Sciatic nerve (tissue), 2 donors: Measurements from ENCODE around the gene SLBP. TPM values are rescaled to one million over a fixed set of nuclear protein-coding genes. Genes with fewer than 3 reads are reported as not detected.
"Not testable (repeated sequence)": the region's sequence is repeated elsewhere in the genome, so short reads cannot be mapped to it uniquely, and the experiment has no call there.

Source experiments
- ATAC-seq: fragments of 200-7000 bp; cut with Tn5 transposase; one replicate; pipeline ENCODE4 v1.9.1; 2020; ENCODE audit warnings: mild to moderate bottlenecking, moderate library complexity
- DNase-seq: peaks from one replicate; pipeline ENCODE4 v3.0.0-alpha.2; 2020; ENCODE audit warnings: low spot score
- intact Hi-C: fragments of 100-400 bp; cut with DNase I; formaldehyde crosslinking; loops from one replicate; pipeline ENCODE4 v1.14.2; 2022
- total RNA-seq: library from RNA; stranded (reverse); fragmentation: NEBNext Ultra II Directional; extraction: Animal tissue kit (Norgen Biotek cat#: 25700); gene quantifications from one replicate; pipeline ENCODE4 v1.2.1, GENCODE V29; 2021
- donor health status: DM: no; HTN: no; CAD: no.
- donor health status: DM: no; HTN: no; CAD: no.

Gene SLBP
- total RNA-seq, 1 donor from 2014 or later, result 23.2 TPM

- DNase-seq (no peak), ATAC-seq (peak; percentile 14)
- intact Hi-C loops, result no loop called here
Measured at GRCh38 chr4:1685235-1686150, 26.6 kb downstream of the SLBP start.

- peak; percentile 96 for DNase-seq
- intact Hi-C loops, result no loop called here
- ATAC-seq, result peak; percentile 25
Measured at GRCh38 chr4:1684506-1685234, 27.4 kb downstream of the SLBP start.

DNA sequence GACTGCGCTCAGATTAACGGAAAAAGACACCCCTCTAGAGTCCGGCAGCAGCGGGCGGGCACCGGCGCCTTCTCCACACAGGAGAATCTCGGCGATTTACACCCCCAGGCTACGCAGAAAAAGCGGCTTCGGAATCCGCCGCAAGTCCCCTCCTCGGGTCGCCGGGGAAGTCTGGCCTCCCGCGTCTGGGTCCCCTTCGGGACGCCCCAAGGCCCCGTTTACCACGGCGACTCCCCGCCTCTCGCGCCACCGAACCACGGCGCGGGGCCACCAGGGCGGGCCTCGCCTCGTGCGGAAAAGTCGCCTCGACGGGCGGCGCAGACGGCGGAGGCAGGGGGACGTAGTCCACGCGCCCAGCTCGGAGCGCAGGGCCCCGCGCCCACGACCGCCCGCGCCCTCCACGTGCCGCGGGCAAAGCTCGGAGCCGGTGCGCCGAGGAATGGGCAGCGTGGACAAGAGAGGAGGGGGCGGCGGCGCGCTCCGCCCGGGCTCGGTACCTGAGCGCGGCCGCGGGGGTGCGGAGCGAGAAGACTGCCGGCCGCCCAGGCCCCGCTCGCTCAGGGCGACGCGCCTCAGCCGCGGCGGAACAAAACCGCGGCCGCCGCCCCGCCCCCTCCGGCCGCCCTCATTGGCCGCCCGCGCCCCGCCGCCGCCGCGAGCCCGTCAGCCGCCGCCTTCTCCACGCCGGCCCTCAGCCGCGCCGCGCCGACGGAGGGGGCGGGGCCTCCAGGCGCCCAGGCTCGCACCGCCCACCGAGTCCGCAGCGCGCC is 28.2 kb downstream of the SLBP start, which contains the start of gene FAM53A:
Gene FAM53A, minus strand, starts transcription at position 578 of the 770 bp plus-strand sequence. CDS start 15,572 bp downstream, outside the sequence.
- peak; percentile 67 for DNase-seq
- peak; percentile 93 for ATAC-seq
- intact Hi-C loops, result no loop called here

DNA sequence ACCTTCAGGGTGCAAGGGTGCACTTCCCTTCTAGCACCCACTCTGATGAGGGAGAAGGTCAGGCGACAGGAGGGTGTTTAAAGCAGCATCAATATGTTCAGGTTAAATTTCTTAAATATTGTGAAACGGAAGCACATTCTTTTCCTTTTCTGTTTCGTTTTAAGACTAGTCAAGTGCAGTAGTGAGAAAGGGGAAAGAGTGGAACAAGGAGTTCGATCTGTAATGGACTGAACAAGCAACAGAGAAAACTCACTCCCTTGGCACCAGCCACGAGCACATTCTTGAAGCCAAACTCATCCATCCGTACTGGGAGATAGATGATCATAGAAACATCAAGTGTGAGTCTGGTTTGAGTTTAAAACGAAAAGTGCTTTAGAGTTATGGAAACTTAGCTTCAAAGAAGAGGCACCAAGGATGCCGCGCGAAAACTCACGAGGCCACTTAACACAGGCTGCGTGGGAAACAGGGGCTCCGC is 28.8 kb downstream of the SLBP start:
- ATAC-seq, result peak; percentile 51
- intact Hi-C loops, result no loop called here
- DNase-seq, result no peak

DNA sequence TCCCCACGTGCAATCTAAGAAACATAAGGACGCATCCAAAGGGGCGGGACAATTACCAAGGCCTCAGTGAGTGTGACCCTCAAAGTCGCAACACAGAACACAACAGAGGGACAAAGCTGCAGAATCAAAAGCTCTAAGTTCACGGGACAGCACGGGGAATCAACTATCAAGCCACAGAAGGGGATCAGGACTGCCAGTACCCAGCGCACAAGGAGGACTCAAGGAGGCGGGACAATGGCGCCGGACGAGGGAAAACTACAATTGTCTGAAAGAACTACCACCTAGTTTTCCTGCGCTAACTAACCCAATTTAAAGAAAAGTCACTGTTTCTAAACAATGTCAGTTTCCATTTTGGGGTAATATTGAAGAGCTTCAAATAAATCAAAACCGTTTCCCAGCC is 29.3 kb downstream of the SLBP start:
- intact Hi-C loops, result no loop called here
- DNase-seq (no peak), ATAC-seq (no peak)

- no peak for ATAC-seq
- DNase-seq, result no peak
- intact Hi-C loops, result no loop called here
Measured at GRCh38 chr4:1678244-1678643, 33.9 kb downstream of the SLBP start.

GRCh38 chr4:1676605-1677525 is 35.3 kb downstream of the SLBP start:
- intact Hi-C loops, result no loop called here
- DNase-seq (no peak), ATAC-seq (no peak)

GRCh38 chr4:1675802-1676137 is 36.3 kb downstream of the SLBP start:
- intact Hi-C loops, result no loop called here
- ATAC-seq (no peak), DNase-seq (no peak)

- DNase-seq (no peak), ATAC-seq (no peak)
- intact Hi-C loops, result no loop called here
Measured at GRCh38 chr4:1675136-1675801, 36.9 kb downstream of the SLBP start.

- intact Hi-C loops, result no loop called here
- no peak for DNase-seq
- no peak for ATAC-seq
Measured at GRCh38 chr4:1674682-1675081, 37.4 kb downstream of the SLBP start.

- intact Hi-C loops, result no loop called here
- DNase-seq (no peak), ATAC-seq (no peak)
Measured at GRCh38 chr4:1673671-1674070, 38.4 kb downstream of the SLBP start.

- intact Hi-C loops, DNase-seq, ATAC-seq: not testable (repeated sequence)
Measured at GRCh38 chr4:1671011-1671410, 41.1 kb downstream of the SLBP start.

- peak; percentile 17 for ATAC-seq
Measured at GRCh38 chr4:1670279-1670678, 41.8 kb downstream of the SLBP start.

DNA sequence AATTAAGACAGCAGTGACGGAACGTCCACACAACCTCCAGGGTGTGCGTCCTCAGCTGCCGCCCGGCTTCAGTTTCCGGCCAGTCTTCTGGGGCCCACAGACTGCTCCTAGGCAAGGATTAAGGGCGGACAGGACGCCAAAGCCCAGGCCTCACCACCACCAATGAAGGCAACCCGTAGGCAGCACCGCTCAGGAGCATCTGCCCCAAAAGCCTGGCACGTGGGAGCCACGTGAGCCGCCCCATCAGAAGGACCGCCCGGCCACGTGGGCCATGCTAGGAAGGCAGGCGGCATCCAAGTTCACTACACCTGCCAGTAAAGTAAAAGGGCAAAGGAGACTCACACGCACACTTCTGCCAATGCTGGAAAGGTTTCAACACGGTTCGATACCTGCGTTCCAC is 42.3 kb downstream of the SLBP start:
- intact Hi-C loops, result no loop called here
- ATAC-seq, result no peak
- no peak for DNase-seq

More at GRCh38 chr4:1670279-1670678, 41.8 kb downstream of the SLBP start:
- intact Hi-C loops, result no loop called here
- DNase-seq, result no peak

DNA sequence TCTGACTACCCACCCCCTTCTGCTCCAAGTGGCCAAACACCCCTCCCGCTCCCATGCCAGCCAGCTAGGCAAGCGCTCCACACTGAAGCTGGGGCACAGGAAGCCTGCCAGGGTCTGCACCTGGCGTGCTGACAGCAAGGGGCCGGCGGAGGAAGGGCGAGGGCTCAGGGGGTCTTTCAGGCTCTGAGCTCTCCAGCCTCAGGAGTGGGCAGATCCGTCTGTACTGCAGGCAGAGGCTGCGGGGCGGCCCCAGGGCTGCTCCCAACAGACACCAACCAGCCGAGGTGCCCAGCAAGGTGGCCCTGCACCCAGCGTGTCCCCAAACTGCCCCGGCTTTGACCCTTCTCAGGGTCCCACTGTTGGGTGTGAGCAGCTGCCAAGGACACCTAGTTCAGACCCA is 42.8 kb downstream of the SLBP start:
- DNase-seq (no peak), ATAC-seq (no peak)
- intact Hi-C loops, result no loop called here

- ATAC-seq (no peak), DNase-seq (no peak)
- intact Hi-C loops, result no loop called here
Measured at GRCh38 chr4:1668488-1668840, 43.7 kb downstream of the SLBP start.

GRCh38 chr4:1667273-1667672 is 44.8 kb downstream of the SLBP start:
- DNase-seq (no peak), ATAC-seq (no peak)
- intact Hi-C loops, result no loop called here

DNA sequence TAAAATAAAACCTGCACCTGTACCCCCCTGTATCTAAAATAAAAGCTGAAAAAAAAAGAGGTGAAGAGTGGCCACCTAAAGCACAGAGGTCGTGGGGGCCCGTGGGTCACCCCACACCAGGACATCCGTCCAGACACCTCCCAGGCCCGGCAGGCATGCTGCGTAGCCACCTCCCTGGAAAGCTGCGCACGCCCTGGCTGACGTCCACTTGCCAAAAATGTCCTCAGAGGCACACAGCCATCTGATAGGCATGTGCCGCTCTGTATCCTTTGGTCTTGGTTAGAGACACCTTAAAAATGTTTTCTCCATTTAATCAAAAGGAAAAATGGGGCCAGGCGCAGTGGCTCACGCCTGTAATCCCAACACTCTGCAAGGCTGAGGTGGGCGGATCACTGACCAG is 45.7 kb downstream of the SLBP start:
- DNase-seq, result no peak
- intact Hi-C loops, result no loop called here
- ATAC-seq, result no peak
